HG03521 (cell line): Measurements from ENCODE around the gene CPN2.

Experiments
- ATAC-seq: cut with Tn5 transposase; IDR thresholded peaks from one replicate; pipeline ENCODE4 v1.9.1; 2021; ENCODE audit warnings: mild to moderate bottlenecking, moderate library complexity; ENCODE audit not compliant: unreplicated experiment

The CPN2 gene

DNA sequence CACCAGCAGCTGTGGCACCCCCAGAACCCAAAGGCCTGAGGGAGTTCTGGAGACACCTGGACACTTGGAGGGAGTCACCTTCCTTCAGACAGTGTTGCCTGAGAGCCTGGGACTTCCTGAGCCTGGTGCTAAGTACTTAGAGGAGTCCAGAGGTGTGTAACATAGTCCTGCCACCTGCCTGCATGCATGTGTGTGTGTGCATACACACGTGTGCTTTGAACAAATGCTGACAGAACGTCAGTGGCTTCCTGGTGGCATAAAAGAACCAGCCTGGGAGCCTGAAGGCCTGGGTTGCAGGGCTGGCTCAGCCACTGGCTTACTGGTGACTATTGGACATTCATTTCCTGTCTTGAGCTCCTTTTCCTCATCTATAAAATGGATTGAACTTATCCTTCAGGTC lies 3.2 kb upstream of the CPN2 start:
- ATAC-seq, result no peak

DNA sequence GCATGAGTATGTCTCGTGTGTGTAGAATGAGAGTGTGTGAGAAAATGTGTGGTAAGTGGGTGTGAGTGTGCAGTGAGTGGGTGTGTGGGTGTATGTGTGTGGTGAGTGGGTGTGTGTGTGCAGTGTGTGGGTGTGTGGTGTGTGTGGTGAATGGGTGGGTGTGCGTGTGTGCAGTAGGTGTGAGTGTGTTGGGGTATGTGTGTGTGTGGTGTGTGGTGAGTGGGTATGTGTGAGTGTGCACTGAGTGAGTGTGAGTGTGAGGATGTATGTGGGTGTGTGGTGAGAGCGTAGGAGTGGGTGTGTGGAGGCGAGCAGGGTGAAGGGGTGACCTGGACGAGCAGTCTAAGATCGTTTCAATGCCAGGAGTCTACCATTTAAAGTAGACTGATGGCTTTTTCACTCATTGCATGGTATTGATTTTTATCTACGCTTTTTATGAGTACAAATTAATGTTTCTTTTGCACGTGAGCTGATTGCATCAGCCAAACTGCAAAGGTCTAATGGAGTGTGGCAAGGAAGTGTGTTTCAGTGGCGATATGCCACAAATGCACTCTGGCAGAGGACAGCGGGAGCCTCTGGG lies 1.6 kb upstream of the CPN2 start:
- ATAC-seq, result no peak

- no peak for ATAC-seq
Measured at GRCh38 chr3:194351952-194352536, 916 bp upstream of the CPN2 start.

GRCh38 chr3:194350726-194351071 lies 429 bp downstream of the CPN2 start:
- no peak for ATAC-seq

GRCh38 chr3:194348354-194348753 lies 2.8 kb downstream of the CPN2 start:
- no peak for ATAC-seq

GRCh38 chr3:194346621-194347020 lies 4.5 kb downstream of the CPN2 start:
- no peak for ATAC-seq

DNA sequence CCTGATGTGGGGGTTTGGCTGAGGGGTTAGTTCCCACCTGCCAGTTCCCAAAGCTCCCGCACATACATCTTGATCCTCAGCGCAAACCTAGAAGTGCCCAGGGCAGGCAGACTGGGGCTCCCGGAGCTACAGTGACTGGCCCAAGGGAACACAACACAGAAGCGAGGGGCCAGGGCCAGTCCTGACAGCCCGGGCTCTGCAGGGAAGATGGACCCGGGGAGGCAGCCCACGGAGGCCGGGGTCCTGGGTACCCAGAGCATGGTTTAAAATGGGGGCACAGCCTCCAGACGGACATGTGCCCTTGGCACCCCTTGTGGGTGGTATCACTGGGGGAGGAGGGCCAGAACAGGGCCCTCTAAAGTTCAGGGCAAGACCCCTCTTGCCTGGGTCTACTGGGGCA lies 5.1 kb downstream of the CPN2 start:
- no peak for ATAC-seq

GRCh38 chr3:194344012-194344411 lies 7.1 kb downstream of the CPN2 start:
- no peak for ATAC-seq

- no peak for ATAC-seq
Measured at GRCh38 chr3:194343561-194343893, 7.6 kb downstream of the CPN2 start.

DNA sequence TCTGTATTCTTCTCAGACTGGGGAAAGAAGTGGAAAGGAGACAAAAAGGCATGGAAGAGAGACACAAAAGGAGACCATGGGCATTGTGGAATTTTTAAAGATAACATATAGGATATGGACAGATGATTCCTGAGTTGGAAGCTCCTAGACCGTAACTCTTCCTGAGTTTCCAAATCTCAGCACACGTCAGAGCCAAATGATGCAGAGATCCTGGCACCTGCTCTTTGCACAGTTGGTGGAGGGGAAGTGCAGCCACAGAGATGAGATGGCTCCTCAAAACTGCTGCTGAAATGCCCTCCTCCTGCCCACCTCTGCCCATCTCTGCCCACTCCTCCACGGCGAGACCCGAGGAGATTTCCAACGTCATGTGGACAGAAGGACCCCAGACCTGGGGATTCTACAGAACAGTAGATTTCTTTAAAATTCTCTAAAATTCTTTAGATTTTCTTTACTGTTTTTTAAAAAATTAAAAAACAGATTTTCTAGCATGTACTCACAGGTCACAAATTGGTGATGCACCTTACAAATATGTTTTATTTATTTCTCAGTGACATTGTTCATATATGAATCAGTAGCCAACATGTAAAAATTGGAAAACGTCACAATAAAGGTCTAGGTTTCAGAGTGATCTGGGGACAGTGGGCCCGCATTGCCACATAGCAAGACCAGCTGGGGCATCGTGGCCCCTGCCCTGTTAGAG lies 8.1 kb downstream of the CPN2 start:
- no peak for ATAC-seq

- ATAC-seq, result no peak
Measured at GRCh38 chr3:194340757-194341400, 10.2 kb downstream of the CPN2 start.

- ATAC-seq, result no peak
Measured at GRCh38 chr3:194339840-194340239, 11.3 kb downstream of the CPN2 start.

DNA sequence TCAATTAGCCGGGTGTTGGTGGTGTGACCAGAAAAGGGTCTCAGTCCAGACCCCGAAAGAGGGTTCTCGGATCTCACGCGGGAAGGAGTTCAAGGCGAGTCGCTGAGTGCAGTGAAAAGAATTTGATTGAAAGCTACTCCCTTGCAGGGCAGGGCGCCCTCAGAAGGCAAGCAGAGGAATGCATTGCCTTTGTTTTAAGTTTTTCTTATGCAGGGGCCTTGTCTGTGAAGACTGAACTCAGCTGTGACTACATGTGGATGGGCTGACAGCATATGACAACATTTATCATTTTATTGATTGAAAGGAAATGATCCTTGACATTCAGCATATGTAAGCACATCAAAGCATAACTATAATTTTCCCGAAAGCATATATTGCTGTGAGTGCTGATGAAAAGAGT lies 11.8 kb downstream of the CPN2 start:
- ATAC-seq, result no peak

DNA sequence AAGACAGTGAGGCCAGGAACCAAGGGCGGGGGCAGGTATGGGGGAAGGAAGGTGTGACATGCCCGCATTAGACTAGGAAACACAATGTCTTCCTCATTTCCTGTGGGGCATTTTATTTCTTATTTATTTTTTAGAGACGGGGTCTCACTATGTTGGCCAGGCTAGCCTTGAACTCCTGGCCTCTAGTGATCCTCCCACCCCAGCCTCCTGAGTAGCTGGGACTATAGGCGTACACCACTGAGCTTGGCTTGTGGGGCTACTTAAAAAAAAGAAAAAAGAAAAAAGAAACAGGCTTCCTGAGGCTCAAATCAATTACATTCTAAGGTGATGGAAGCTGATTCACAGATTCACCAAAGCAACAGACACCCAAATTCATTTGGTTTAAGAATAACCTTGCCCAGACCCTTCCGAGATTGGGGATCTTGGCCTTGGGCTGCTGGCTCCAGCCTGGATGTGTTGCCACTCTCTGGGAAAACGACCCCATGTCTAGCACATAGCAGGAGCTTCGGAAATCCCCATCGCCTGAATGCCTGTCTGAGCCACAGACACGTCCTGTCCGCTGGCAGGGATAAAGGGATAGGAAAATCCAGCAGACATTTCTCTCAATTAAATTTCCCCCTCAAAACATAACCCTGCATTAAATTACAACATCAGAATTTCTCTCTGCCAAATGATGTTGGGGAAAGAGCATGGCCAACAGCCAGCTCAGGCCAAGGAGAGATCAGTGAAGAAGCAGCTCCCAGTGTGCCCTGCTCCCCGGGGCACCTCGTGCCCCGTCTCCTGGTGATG lies 13.0 kb downstream of the CPN2 start:
- ATAC-seq, result no peak

- ATAC-seq, result no peak
Measured at GRCh38 chr3:194336601-194337355, 14.3 kb downstream of the CPN2 start.

DNA sequence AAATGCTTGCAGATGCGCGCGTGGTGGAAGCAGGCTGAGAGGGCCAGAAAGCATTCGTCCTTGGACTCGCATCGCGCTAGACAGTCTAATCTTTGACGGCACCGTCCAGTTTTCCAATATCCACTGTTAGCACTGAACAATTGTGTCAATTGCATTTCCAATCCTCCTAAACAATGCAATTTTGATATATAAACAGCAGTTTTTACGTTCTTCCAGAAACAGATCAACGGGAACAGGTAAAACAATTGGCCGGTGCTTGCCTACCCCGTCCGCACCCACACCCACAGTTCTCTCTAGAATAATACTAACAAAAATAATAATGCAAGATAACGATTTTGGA lies 17.2 kb downstream of the CPN2 start:
- ATAC-seq, result no peak

- peak; percentile 79 for ATAC-seq
Measured at GRCh38 chr3:194333212-194333980, 17.7 kb downstream of the CPN2 start.

- no peak for ATAC-seq
Measured at GRCh38 chr3:194332858-194333211, 18.3 kb downstream of the CPN2 start.

DNA sequence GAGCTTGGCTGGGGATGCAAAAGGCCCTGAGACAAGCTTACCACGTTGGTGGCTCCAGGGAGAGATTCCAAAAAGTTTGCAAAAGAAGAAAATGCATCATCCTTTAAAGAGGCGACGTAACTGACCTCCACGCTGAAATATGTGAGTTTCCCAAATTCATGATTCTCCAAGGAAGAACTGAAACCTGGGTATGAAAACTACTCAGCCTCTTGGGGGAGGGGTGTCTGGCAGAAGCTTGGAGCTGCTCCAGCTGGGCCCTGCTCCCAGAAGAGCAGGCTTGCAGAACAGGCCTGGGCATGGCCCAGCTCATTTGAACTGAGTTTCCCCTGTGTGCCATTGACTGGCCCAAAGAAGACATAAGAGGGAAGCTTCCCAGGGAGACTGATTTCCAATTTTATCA lies 20.5 kb downstream of the CPN2 start:
- ATAC-seq, result no peak

DNA sequence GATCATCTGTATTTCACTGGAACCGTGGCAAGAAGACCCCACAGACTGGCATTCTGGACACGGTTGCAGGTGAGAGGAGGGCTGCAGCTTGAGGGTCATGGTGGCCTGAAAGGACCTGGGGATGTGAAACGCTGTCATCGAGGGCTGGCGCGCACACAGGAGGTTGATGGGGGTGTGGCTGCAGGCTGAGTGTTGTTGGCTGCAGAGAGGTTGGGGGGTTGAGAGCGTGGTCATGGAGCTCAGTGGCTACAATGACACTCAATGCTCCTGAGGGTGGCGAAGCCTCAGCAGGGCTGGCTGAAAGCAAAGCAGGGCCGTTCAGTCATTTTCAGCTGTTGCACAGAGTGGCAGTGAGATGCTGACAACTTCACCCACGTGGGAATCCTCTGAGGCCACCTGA lies 21.0 kb downstream of the CPN2 start:
- ATAC-seq, result no peak
